Activated B cell treated with CpG ODN at 0.5 μM for 24 hours (primary cell): Measurements from ENCODE around the gene OTUB1. TPM values are rescaled to one million over a fixed set of nuclear protein-coding genes. Genes with fewer than 3 reads are reported as not detected.
A peak's percentile ranks its signal among the peaks of the same experiment; 100 is the strongest.

Experiments
- ATAC-seq: fragments of 200-7000 bp; cut with Tn5 transposase; one replicate; pipeline ENCODE4 v1.10.0; 2021; ENCODE audit warnings: low read depth, mild to moderate bottlenecking, moderate library complexity
- CTCF ChIA-PET: fragments of 350-600 bp; sonication (Branson Sonifier 250); formaldehyde crosslinking; loops from one replicate; lab custom pipeline; 2021; ENCODE audit warnings: antibody characterized with exemption; lab: Charles Lee
- POLR2A ChIA-PET: fragments of 350-600 bp; sonication (Branson Sonifier 250); formaldehyde crosslinking; loops from one replicate; lab custom pipeline; 2021; ENCODE audit warnings: antibody characterized with exemption; lab: Charles Lee
- DNase-seq: peaks from one replicate; pipeline ENCODE4 v3.0.0; 2022
- H3K27ac Mint-ChIP-seq: one replicate; pipeline ENCODE4 v1.8.0; 2020; ENCODE audit warnings: mixed read lengths
- H3K27me3 Mint-ChIP-seq: one replicate; pipeline ENCODE4 v1.8.0; 2021; ENCODE audit warnings: mixed read lengths
- H3K36me3 Mint-ChIP-seq: one replicate; pipeline ENCODE4 v1.8.0; 2021; ENCODE audit warnings: low read depth, mixed read lengths
- H3K4me1 Mint-ChIP-seq: one replicate; pipeline ENCODE4 v1.8.0; 2021; ENCODE audit warnings: mixed read lengths
- H3K4me3 Mint-ChIP-seq: one replicate; pipeline ENCODE4 v1.8.0; 2020; ENCODE audit warnings: mild to moderate bottlenecking, mixed read lengths
- H3K9me3 Mint-ChIP-seq: one replicate; pipeline ENCODE4 v1.8.0; 2020; ENCODE audit warnings: mixed read lengths
- intact Hi-C: fragments of 100-400 bp; cut with micrococcal nuclease; formaldehyde crosslinking; loops from one replicate; pipeline ENCODE4 v1.15.1; 2024
- total RNA-seq: library from RNA; stranded (reverse); gene quantifications from 2 replicates; pipeline ENCODE4 v1.2.3, GENCODE V29; 2022
- TF ChIP-seq, protein P1 (sequence below): fragments of 200-600 bp; IDR thresholded peaks from one replicate; pipeline ENCODE4 v1.8.0; 2022; ENCODE audit warnings: antibody characterized with exemption, mild to moderate bottlenecking

The OTUB1 gene
- total RNA-seq, 1 donor from 2014 or later: 87.4 TPM

DNA sequence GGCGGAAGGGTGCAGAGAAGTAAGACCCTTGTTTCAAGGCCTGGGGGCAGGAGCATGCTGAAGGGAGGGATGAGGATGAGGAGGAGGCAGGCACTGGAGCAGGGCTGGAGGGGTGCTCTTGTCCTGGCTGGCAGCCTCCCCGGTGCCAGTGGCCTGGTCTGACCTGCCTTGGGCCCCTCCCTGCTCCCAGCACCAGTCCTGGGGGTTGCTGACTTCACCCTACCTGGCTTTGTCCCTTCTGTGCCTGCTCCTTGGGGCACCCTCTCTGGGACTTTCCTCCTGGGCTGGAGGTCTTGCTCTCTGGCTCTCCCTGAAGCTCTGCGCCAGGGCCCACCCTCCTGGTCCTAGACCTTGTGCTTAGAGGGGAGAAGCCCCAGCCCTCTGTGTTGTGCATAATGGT lies 44.8 kb downstream of the OTUB1 start:
- CTCF ChIA-PET: no interaction called here
- TF ChIP-seq, protein P1, sequence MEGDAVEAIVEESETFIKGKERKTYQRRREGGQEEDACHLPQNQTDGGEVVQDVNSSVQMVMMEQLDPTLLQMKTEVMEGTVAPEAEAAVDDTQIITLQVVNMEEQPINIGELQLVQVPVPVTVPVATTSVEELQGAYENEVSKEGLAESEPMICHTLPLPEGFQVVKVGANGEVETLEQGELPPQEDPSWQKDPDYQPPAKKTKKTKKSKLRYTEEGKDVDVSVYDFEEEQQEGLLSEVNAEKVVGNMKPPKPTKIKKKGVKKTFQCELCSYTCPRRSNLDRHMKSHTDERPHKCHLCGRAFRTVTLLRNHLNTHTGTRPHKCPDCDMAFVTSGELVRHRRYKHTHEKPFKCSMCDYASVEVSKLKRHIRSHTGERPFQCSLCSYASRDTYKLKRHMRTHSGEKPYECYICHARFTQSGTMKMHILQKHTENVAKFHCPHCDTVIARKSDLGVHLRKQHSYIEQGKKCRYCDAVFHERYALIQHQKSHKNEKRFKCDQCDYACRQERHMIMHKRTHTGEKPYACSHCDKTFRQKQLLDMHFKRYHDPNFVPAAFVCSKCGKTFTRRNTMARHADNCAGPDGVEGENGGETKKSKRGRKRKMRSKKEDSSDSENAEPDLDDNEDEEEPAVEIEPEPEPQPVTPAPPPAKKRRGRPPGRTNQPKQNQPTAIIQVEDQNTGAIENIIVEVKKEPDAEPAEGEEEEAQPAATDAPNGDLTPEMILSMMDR: no peak
- no peak overlapping the region for H3K27ac Mint-ChIP-seq
- ATAC-seq (no peak), DNase-seq (no peak)
- no peaks in the 10 kb centered on the region for H3K36me3 Mint-ChIP-seq
- intact Hi-C loops: no loop called here
- H3K9me3 Mint-ChIP-seq: no peaks in the 10 kb centered on the region
- POLR2A ChIA-PET: no interaction called here
- H3K27me3 Mint-ChIP-seq: peaks cover 47% of the 10 kb centered on the region
- H3K4me3 Mint-ChIP-seq: no peak overlapping the region
- peaks cover 6% of the 10 kb centered on the region for H3K4me1 Mint-ChIP-seq

DNA sequence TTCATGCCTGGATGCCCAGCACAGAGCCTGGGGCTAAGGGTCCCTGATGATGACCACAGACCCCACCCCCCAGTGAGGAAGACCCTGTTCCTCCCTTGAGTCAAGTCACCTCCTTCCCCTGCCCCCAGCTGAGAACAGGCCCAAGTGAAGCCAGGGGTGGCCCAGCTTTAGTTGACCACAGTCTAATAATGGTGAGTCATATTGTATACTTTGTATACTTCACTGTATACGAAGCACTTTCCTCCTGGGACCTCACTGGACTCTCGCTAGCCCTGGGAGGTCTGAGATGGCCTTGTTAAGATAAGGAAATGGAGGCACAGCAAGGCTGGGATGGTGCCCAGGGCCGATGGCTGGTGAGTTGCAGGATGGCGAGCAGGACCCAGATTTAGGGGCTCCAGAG lies 45.8 kb downstream of the OTUB1 start:
- CTCF ChIA-PET: no interaction called here
- no peak for DNase-seq

DNA sequence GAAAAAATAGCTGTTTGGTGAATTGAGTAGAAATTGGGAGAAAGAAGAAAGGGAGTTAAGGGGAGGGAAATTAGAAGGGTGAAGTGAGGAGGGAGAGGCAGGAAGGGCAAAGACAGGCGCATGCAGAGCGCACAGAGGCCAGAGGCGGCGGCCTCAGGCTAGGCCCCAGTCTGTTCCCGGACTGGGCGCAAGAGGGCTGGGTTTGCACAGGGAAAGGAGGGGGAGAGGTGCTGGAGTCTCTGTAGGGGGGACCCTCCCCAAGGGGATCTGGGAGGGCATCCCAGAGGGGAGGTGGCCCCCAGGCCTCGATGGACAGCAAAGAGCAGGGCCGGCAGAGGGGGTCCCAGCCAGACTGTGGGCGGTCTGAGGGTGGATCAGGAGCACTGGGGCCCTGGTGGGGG lies 48.2 kb downstream of the OTUB1 start:
- ChIA-PET POLR2A (no interaction called here), CTCF (no interaction called here)
- DNase-seq: no peak
- Mint-ChIP-seq H3K27me3 (peaks cover 36% of the 10 kb centered on the region), H3K4me1 (peaks cover 6% of the 10 kb centered on the region), H3K36me3 (no peaks in the 10 kb centered on the region), H3K4me3 (no peak overlapping the region), H3K27ac (no peak overlapping the region), H3K9me3 (no peaks in the 10 kb centered on the region)
- TF ChIP-seq, protein P1: no peak
- ATAC-seq: no peak
- intact Hi-C loops: no loop called here

More for the DNA sequence above, 45.8 kb downstream of the OTUB1 start:
- H3K36me3 Mint-ChIP-seq: no peaks in the 10 kb centered on the region
- peaks cover 6% of the 10 kb centered on the region for H3K4me1 Mint-ChIP-seq
- ATAC-seq: no peak
- H3K4me3 Mint-ChIP-seq: no peak overlapping the region
- intact Hi-C loops: no loop called here
- H3K27me3 Mint-ChIP-seq: peaks cover 40% of the 10 kb centered on the region
- TF ChIP-seq, protein P1: no peak
- no peak overlapping the region for H3K27ac Mint-ChIP-seq
- POLR2A ChIA-PET: no interaction called here
- H3K9me3 Mint-ChIP-seq: no peaks in the 10 kb centered on the region

DNA sequence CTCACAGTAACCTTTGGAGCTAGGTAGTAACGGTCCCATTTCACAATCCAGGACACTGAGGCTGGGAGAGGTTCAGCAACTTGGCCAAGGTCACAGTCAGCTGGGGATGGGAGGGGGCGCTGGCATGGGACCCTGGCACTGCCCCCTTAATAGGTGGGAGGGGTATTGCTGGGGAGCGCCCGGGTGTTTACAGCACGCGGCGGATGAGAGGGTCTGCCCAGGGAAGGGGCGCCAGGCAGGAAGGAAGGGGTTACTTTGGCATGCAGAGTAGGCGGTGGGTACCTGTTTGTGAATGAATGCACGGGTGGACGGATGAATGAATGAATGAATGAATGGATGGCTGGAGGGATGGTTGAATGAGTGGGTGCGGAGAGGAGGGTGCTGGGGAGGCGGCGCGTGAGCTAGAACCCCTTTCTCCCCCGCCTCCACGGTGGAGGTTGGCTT lies 48.9 kb downstream of the OTUB1 start:
- intact Hi-C loops: no loop called here
- peaks cover 38% of the 10 kb centered on the region for H3K27me3 Mint-ChIP-seq
- H3K9me3 Mint-ChIP-seq: no peaks in the 10 kb centered on the region
- no peaks in the 10 kb centered on the region for H3K36me3 Mint-ChIP-seq
- POLR2A ChIA-PET: no interaction called here
- no peak overlapping the region for H3K27ac Mint-ChIP-seq
- TF ChIP-seq, protein P1: no peak
- DNase-seq (no peak), ATAC-seq (no peak)
- peaks cover 6% of the 10 kb centered on the region for H3K4me1 Mint-ChIP-seq
- H3K4me3 Mint-ChIP-seq: peak overlapping the region; percentile 73
- CTCF ChIA-PET: no interaction called here

DNA sequence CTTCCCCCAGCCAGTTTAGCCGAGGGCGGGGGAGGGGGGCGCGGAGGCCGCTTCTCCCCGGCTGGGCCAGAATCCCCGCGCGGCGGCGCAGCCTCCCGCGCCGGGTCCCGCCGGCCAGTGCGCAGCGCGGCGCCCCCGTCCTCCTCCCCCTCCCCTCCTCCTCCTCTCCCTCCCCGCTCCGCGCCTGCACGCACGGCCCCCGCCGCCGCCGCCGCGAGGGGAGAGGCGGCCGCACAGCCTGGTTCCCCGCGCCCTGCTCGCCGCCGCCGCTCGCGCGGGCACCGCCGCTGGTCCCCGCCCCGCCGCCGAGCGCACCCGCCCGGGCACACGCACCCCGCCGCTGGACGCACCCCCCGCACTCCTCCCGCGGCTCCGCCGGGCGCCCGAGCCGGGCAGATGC lies 49.3 kb downstream of the OTUB1 start, which contains the start of gene FLRT1:
Gene FLRT1 (plus strand): TSS at position 356 of the 400 bp plus-strand sequence. CDS start 80,337 bp downstream, outside the sequence.
- H3K4me1 Mint-ChIP-seq: peaks cover 6% of the 10 kb centered on the region
- no peak within 1 kb of the TSS for H3K27ac Mint-ChIP-seq
- no peak for DNase-seq
- TF ChIP-seq, protein P1: no peak
- peaks cover 37% of the 10 kb centered on the region for H3K27me3 Mint-ChIP-seq
- ATAC-seq: no peak
- CTCF ChIA-PET: no interaction called here
- no peaks in the 10 kb centered on the region for H3K36me3 Mint-ChIP-seq
- intact Hi-C loops: no loop called here
- no peaks in the 10 kb centered on the region for H3K9me3 Mint-ChIP-seq
- H3K4me3 Mint-ChIP-seq: peak within 1 kb of the TSS; percentile 73
- POLR2A ChIA-PET: no interaction called here
